Ishikawa (cell line): ENCODE results near the gene TMEM11.

Experiments used
- CREB1 ChIP-seq: IDR thresholded peaks from 2 replicates; pipeline ENCODE4 v1.6.1; 2012; ENCODE audit warnings: low read depth
- EGR1 ChIP-seq: IDR thresholded peaks from 2 replicates; pipeline ENCODE4 v1.6.1; 2012
- EP300 ChIP-seq: IDR thresholded peaks from 2 replicates; pipeline ENCODE4 v1.6.1; 2012; ENCODE audit warnings: borderline replicate concordance
- FOXM1 ChIP-seq: IDR thresholded peaks from 2 replicates; pipeline ENCODE4 v1.6.1; 2012; ENCODE audit warnings: low read depth, borderline replicate concordance
- MAX ChIP-seq: IDR thresholded peaks from 2 replicates; pipeline ENCODE4 v1.6.1; 2012
- RAD21 ChIP-seq: IDR thresholded peaks from 2 replicates; pipeline ENCODE4 v1.6.1; 2012; ENCODE audit warnings: low read depth
- REST ChIP-seq: IDR thresholded peaks from 2 replicates; pipeline ENCODE4 v1.6.1; 2012; ENCODE audit warnings: low read depth, mild to moderate bottlenecking
- TAF1 ChIP-seq: IDR thresholded peaks from 2 replicates; pipeline ENCODE4 v1.6.1; 2012; ENCODE audit warnings: low read depth, mild to moderate bottlenecking
- TCF12 ChIP-seq: IDR thresholded peaks from 2 replicates; pipeline ENCODE4 v1.6.1; 2012; ENCODE audit warnings: low read depth
- TEAD4 ChIP-seq: IDR thresholded peaks from 2 replicates; pipeline ENCODE4 v1.6.1; 2012
- USF1 ChIP-seq: IDR thresholded peaks from 2 replicates; pipeline ENCODE4 v1.6.1; 2012
- YY1 ChIP-seq: IDR thresholded peaks from 2 replicates; pipeline ENCODE4 v1.6.1; 2012; ENCODE audit warnings: low read depth

DNA sequence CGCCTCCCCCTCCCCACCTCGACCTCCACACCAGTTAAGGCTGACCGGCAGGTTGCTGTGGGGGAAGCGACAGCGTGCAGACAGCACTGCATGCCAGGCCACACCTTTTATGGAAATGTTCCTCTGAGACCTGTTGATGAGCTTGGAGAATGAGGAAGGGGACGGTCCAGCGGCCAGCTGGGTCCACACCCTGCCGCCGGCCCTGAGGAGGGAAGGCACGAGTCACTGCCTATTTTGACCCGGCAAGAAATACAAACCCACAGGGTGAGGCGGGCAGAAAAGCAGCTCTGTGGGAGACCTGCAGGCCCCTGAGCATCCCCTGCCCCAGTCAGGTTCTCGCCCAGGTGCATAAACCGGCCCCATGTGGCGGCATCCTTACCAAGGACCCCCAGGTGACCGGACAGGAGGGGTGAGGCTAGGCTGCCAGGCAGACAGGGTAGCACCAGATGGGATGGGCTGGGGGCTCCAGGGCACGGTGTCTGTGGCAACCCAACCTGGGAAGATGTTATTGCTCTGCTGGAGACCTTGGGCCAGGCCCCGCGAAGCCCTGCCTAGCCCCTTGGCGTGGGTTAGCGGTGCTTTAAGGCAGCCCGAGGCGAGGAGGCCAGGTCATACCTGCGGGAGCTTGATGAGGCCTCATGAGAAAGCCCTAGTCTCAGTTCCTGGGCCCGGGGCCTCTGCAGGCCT is 26.6 kb upstream of the TMEM11 start:
- TF ChIP-seq CREB1 (no peak), USF1 (no peak), YY1 (no peak), EGR1 (no peak), MAX (no peak), RAD21 (no peak), TCF12 (no peak), FOXM1 (no peak), TAF1 (no peak), EP300 (no peak), TEAD4 (no peak), REST (no peak)
